ENCODE data around the gene HDAC4. TPM values are rescaled to one million over a fixed set of nuclear protein-coding genes. Genes with fewer than 3 reads are reported as not detected.

Gene HDAC4
- total RNA-seq, 1 donor = 20.3 TPM

- no peak for DNase-seq (ENCODE audit: low read depth)
- no peak for TF ChIP-seq CTCF (IDR thresholded peaks at IDR 0.05; ENCODE audit: insufficient read depth, low read depth, low read length)
- no peak overlapping the region for H3K4me3 ChIP-seq (ENCODE audit: low read depth, low read length)
These were observed 159.3 kb downstream of the HDAC4 start for GRCh38 chr2:239241431-239241960.

- DNase-seq (ENCODE audit: low read depth) = peak; percentile 39
- no peak for TF ChIP-seq CTCF (IDR thresholded peaks at IDR 0.05; ENCODE audit: insufficient read depth, low read depth, low read length)
- no peak overlapping the region for H3K4me3 ChIP-seq (ENCODE audit: low read depth, low read length)
These were observed 160.4 kb downstream of the HDAC4 start for GRCh38 chr2:239240414-239240881.

- TF ChIP-seq CTCF (IDR thresholded peaks at IDR 0.05; ENCODE audit: insufficient read depth, low read depth, low read length) = no peak
- no peak overlapping the region for H3K4me3 ChIP-seq (ENCODE audit: low read depth, low read length)
These were observed 161.0 kb downstream of the HDAC4 start for GRCh38 chr2:239239607-239240413.

GRCh38 chr2:239238839-239239606 is 161.8 kb downstream of the HDAC4 start:
- DNase-seq (ENCODE audit: low read depth) = no peak
- no peak overlapping the region for H3K4me3 ChIP-seq (ENCODE audit: low read depth, low read length)
- no peak for TF ChIP-seq CTCF (IDR thresholded peaks at IDR 0.05; ENCODE audit: insufficient read depth, low read depth, low read length)

More at GRCh38 chr2:239239607-239240413, 161.0 kb downstream of the HDAC4 start:
- peak; percentile 36 for DNase-seq (ENCODE audit: low read depth)

- no peak for TF ChIP-seq CTCF (IDR thresholded peaks at IDR 0.05; ENCODE audit: insufficient read depth, low read depth, low read length)
- H3K4me3 ChIP-seq (ENCODE audit: low read depth, low read length) = no peak overlapping the region
- DNase-seq (ENCODE audit: low read depth) = no peak
These were observed 162.4 kb downstream of the HDAC4 start for GRCh38 chr2:239238381-239238780.

GRCh38 chr2:239236808-239237205 is 164.0 kb downstream of the HDAC4 start:
- H3K4me3 ChIP-seq (ENCODE audit: low read depth, low read length) = no peak overlapping the region
- no peak for DNase-seq (ENCODE audit: low read depth)

More at GRCh38 chr2:239236808-239237205, 164.0 kb downstream of the HDAC4 start:
- no peak for TF ChIP-seq CTCF (IDR thresholded peaks at IDR 0.05; ENCODE audit: insufficient read depth, low read depth, low read length)

Data from fibroblast of villous mesenchyme (primary cell).